ENCODE data around the gene LIMD2. TPM values are rescaled to one million over a fixed set of nuclear protein-coding genes. Genes with fewer than 3 reads are reported as not detected.

Gene LIMD2
- total and polyA plus RNA-seq, 2 of the 4 experiments (the other 2 are of a cell fraction), result 4.5 to 21.7 TPM

DNA sequence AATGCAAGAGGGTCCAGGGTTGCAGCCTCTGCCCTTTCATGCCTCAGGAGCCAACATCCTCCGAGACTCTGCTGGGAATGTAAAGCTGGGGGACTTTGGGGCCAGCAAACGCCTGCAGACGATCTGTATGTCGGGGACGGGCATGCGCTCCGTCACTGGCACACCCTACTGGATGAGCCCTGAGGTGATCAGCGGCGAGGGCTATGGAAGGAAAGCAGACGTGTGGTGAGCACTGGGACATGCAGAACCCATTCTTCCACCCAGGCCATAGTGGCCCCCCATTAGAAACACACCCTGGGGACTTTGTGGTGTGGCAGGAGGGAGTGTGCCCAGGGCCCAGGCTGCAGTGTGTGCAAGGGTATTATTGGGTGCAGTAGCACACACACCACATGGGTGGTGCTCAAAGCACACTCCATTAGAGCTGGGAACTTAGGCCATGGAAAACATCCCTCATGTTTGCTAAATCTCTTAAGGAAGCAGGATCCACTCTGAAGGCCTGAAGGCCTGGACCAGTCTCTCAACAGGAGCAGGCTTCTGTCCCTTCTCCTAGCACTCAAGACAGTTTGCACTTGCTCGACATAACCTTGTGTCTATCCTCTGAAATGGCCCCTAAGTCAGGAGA, 7.6 kb downstream of the LIMD2 start:
- Histone ChIP-seq H3K36me3 (ENCODE audit: control insufficient read depth, insufficient read depth, low read length) (peaks cover 53% of the 10 kb centered on the region), H2BK120ac (ENCODE audit: low read depth, low read length) (no peak overlapping the region), H4K20me1 (ENCODE audit: insufficient read depth, low read length) (peaks cover 5% of the 10 kb centered on the region), H4K5ac (ENCODE audit: low read depth, low read length) (no peak overlapping the region), H4K8ac (ENCODE audit: low read depth in 2 of 2, low read length in 2 of 2) (no peak overlapping the region), H2AK5ac (ENCODE audit: low read depth, low read length) (no peak overlapping the region), H2BK15ac (ENCODE audit: low read depth, low read length) (no peak overlapping the region), H3K4ac (ENCODE audit: low read depth, low read length) (no peak overlapping the region), H3K4me1 (ENCODE audit: control insufficient read depth, insufficient read depth, low read length) (no peaks in the 10 kb centered on the region), H3K4me2 (ENCODE audit: low read depth, low read length) (no peak overlapping the region), H3K18ac (ENCODE audit: low read depth, low read length) (no peak overlapping the region), H3K27me3 (ENCODE audit: control insufficient read depth, insufficient read depth, low read length) (no peaks in the 10 kb centered on the region), H3K23ac (ENCODE audit: low read depth, low read length) (no peak overlapping the region), H3K9me3 (ENCODE audit: control insufficient read depth, insufficient read depth, low read length) (no peaks in the 10 kb centered on the region), H4K91ac (ENCODE audit: insufficient read depth, low read depth, low read length) (no peak overlapping the region), H2BK20ac (ENCODE audit: low read depth, low read length) (no peak overlapping the region), H3K9ac (ENCODE audit: low read depth, low read length) (no peak overlapping the region), H3K4me3 (ENCODE audit: insufficient read depth, low read depth, low read length) (no peak overlapping the region), H3K79me1 (ENCODE audit: low read depth in 1 of 2, low read length in 2 of 2) (peaks cover 0 to 2% of the 10 kb centered on the region in 2 experiments; a peak in 1 of 4 replicates), H2AFZ (replicated peaks; ENCODE audit: low read length, poor library complexity) (no peak overlapping the region), H3K9me1 (ENCODE audit: insufficient read depth, low read length) (peaks cover 6% of the 10 kb centered on the region; the same call in 1 of the 2 replicates), H3K56ac (ENCODE audit: extremely low read depth, insufficient read depth, low read length) (no peak overlapping the region), H2AK9ac (replicated peaks; ENCODE audit: low read depth, low read length, poor library complexity) (no peak overlapping the region), H2BK5ac (ENCODE audit: low read depth, low read length, poor library complexity, severe bottlenecking) (no peak overlapping the region), H3K14ac (replicated peaks; ENCODE audit: low read depth, low read length) (no peak overlapping the region), H3K27ac (ENCODE audit: insufficient read depth, low read length) (no peak overlapping the region)
- TF ChIP-seq POLR2A (IDR thresholded peaks at IDR 0.05; ENCODE audit: low read depth, low read length) (no peak), RFX5 (IDR thresholded peaks at IDR 0.05; ENCODE audit: low read depth, low read length) (no peak), NFE2L2 (IDR thresholded peaks at IDR 0.05; ENCODE audit: low read depth, low read length) (no peak), CHD1 (IDR thresholded peaks at IDR 0.05; ENCODE audit: low read depth, low read length) (no peak), RAD21 (IDR thresholded peaks at IDR 0.05; ENCODE audit: low read length) (no peak), MAZ (IDR thresholded peaks at IDR 0.05; ENCODE audit: borderline replicate concordance, low read depth, low read length) (no peak), MXI1 (IDR thresholded peaks at IDR 0.05; ENCODE audit: borderline replicate concordance, low read depth, low read length) (no peak)
- BruUV-seq (replicated peaks), result no TSS peak
- ATAC-seq (ENCODE audit: low read depth) (no peak), DNase-seq (no peak)
- intact Hi-C loops (cut with micrococcal nuclease), result no loop called here
- CTCF ChIA-PET, result no interaction called here
- WGBS, 2 experiments (ENCODE audit: extremely low coverage in 2 of 2, insufficient read length in 1 of 2), result 98% methylated on average over 9 of the region's 11 CpGs; no CpG with 5 or more reads in 1 of the 2 experiments
- POLR2A ChIA-PET (ENCODE audit: unreplicated experiment), result no interaction called here
- dilution Hi-C loops (cut with HindIII; ENCODE audit: low sequenced_read_pairs, unreplicated experiment), result no loop called here
- in situ Hi-C loops (cut with MboI; ENCODE audit: low sequenced_read_pairs), result no loop called here
